ENCODE data around the gene TRABD.
"Not testable (repeated sequence)": the region's sequence is repeated elsewhere in the genome, so short reads cannot be mapped to it uniquely, and the experiment has no call there.

TRABD gene

DNA sequence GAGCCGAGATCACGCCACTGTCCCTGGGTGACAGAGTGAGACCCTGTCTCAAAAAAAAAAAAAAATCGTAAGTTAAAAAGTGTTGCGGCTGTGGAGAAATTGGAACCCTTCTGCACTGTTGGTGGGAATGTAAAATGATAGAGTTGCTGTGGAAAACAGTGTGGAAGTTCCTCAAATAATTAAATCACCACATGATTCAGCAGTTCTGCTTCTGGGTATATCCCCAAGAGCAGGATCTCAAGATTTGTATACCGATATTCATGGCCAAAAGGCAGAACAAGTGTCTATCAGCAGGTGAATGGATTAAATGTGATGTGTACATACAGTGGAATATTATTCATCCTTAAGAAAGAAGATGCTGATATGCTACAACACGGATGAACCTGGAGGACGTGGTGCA lies 18.9 kb downstream of the TRABD start:
- no peak for DNase-seq (ENCODE audit: low read depth)

DNA sequence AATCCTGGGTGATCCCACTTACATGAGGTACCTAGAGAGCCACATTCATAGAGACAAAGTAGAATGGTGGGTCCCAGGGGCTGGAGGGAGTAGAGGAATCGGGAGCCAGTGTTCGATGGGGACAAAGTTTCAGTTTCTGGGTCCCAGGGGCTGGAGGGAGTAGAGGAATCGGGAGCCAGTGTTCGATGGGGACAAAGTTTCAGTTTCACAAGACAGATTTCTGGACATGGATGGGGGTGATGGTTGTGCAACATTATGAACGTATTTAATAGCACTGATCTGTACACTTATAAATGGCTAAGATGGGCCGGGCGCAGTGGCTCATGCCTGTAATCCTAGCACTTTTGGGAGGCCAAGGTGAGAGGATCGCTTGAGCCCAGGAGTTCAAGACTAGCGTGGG lies 19.3 kb downstream of the TRABD start:
- not testable (repeated sequence) for DNase-seq (ENCODE audit: low read depth)

DNA sequence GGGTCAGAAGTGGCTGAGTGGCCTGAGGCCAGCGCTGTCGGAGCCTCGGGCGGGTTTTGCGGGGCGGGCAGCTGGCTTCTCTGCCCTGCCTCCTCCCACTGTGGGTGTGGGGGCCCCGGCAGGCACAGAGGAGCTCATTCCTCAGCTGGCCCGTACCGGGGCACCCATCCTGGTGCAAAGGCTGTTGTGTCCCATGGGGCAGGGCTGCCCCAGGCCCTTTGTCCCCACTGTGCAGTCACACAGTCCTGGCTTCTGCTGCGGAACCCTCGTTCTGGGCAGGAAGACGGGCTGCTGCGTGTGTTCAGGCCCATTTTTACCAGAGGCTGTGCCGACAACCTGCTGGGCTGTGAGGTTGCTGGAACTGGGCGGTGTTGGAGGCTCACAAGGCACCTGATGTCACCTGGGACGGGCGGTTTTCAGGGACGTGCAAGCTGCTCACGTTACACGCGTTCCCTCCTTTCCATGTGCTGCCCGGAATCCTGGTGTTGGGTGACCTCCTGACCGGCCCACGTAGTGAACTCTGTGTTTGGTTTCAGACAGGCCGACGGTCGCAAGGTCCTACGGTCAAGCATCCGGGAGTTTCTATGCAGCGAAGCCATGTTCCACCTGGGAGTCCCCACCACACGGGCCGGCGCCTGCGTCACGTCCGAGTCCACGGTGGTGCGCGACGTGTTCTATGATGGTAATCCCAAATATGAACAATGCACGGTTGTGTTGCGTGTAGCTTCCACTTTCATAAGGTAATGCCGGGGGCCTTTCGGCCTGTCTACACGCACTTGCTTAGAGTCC lies 20.3 kb downstream of the TRABD start:
- no peak for DNase-seq (ENCODE audit: low read depth)

DNA sequence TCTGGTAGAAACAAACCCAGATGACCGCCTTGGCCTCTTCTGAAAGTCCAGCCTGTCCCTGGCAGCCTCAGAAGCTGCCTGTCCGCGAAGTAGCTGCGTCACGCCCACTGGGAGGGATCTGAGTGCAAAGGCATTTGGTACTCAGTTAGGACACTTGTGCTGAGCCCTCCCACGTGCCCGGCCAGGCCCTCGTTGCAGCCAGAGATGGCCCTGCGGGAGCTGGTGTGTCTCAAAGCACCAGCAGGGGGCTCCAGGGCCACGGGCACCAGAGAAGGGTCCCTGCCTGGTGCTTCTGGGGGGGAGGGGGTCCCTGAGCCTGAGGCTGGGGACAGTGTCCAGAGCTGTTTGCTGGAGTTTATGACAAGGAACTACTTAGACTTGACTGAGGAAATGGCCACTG lies 20.9 kb downstream of the TRABD start:
- DNase-seq (ENCODE audit: low read depth) = no peak

DNA sequence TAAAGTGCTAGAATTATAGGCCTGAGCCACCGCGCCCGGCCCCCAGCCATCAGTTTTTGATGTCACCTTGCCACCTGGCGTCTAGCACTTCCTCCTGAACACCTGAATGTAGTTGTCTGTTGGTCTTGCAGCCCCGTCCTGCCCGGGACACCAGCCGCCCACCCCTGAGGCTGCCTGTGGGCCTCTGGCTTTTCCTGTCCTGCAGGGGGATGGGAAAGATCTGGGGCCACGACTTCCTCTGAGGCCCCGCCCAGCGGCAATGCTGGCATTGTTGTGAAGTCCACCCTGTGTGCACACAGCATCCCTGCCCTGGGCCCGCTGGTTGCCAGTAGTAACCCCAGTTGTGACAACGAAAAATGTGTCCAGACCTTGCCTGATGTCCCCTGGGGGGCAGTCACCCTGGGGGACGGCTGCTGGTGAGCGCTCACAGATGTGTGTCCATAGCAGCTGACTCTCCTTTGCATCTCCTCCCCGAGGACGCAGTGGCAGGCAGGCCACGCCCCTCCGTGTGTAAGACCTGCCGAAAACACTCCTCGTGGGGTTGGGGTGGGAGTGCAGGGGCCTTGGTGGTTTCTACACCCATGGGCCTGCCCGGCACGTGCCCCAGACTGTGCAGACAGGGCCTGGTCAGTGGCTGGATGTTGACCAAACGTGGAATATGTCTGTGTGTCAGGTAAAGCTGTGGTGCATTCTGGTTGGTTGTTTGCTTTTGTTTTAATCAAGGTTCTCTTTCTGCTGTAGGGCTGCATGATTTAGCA lies 21.8 kb downstream of the TRABD start:
- no peak for DNase-seq (ENCODE audit: low read depth)

DNA sequence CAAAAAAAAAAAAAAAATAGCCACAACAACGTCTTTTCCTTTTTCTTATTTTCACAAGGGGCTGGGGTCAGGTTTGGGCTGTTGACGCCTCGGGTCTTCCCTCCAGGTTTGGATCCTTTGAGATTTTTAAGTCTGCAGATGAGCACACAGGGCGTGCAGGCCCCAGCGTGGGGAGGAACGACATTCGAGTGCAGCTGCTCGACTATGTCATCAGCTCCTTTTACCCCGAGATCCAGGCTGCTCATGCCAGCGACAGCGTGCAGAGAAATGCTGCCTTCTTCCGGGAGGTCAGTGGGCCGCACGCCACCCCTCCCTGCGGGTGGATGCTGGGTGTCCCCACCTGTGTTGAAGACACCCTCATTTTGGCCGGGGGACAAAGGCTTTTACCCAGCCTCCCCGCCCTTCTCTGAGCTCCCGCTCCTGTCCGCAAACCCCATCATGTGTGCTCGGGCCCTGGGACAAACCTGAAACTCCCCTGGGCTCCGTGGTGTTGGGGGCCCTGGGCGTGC lies 22.8 kb downstream of the TRABD start:
- no peak for DNase-seq (ENCODE audit: low read depth)

DNA sequence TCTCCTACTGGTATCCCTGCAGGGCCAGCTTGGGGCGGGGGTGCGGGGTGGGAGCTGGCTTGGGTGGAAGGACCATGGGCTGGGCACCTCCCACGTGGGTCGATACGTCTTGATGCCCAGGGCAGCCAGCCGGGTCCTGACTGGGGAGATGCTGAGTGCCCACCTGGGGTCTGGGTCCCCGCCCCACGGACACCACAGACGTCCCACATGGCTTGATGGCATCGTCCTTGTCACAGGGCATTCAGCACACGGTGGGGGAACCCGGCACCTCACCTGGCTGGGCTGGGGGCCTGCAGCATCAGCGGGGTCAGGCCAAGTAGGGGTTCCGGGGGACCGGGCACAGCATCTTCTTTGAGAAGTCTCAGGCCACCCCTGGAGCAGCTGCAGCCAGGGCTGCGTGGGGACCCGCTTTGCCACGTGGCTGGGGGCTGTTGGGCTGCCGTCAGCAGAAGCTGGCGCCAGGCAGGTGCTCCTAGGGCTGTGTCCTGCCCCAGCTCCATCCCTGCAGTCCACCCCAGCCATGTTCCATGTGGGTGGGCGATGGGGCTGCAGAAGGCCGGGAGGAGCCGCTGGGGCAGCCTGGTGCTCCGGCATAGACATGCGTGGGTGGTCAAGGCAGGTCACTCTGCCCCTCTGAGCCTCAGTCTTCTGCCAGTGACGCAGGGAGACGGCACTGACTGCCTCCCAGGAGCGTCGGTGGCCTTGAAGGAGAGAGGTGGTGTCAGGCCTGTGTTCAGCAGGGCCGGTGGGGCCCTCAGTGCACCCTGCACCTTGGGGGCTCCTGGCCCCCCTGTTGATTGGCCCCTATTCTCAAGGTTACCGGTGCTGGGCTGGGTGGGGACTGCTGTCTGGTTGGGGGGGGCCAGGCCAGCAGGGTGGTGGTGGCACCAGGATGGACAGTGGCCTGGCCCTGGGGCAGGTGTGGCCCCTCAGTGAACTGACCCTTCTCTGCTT lies 23.5 kb downstream of the TRABD start:
- DNase-seq (ENCODE audit: low read depth) = no peak

DNA sequence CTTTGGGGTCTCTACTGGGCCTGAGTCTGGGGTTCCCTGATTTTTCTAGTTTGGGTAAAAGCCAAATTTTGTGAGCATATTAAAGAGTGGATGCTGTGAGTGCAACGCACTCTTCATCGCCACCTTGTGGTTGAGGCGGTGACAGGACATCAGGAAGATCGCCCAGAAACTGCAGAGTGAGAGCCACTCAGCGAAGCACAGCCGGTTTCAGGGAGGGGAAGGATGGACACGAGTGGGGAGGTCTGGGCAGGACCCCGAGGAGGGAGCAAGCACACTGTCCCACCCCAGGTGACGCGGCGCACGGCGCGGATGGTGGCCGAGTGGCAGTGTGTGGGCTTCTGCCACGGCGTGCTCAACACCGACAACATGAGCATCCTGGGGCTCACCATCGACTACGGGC lies 24.2 kb downstream of the TRABD start:
- DNase-seq (ENCODE audit: low read depth) = no peak

DNA sequence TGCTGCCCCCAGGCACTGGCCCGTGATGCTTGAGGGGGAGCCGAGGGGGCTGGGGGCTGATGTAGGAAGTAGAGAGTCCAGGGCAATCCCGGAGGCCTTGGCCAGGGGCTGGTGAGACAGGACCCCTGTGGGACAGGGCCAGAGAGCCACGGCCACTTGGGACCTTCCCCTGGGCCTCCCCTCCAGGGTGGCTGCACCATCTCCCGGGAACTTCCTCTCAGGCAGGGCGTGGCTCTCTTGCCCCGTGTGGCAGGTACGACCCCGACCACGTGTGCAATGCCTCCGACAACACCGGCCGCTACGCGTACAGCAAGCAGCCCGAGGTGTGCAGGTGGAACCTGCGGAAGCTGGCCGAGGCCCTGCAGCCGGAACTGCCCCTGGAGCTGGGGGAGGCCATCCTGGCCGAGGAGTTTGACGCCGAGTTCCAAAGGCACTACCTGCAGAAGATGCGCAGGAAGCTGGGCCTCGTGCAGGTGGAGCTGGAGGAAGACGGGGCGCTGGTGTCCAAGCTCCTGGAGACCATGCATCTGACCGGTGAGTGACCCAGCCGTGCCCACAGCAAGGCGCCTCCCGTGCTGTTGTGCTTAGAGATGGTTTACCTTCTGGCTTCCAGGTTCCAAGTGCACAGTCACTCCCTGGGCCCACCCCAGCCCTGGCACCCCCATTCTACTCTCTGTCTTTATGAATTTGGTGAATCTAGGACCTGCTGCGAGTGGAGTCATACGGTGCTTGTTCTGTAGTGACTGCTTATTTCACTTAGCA lies 24.8 kb downstream of the TRABD start:
- DNase-seq (ENCODE audit: low read depth) = no peak

DNA sequence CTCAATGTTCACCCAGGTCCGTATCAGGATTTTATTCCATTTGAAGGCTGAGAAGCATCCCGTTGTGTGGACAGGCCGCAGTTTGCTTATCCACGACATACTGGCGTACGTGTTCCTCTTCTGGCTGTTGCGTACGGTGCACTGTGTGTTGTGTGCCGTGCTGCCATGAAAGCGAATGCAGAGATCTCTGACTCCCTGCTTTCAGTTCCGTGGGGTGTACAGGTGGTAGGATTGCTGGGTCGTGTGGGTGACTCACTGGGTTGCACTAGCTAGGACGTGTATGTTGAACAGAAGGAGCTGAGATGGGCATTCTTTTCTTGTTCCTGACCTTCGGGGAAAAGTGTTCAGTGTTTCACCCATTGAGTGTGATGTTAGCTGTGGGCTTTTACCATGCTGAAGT lies 25.4 kb downstream of the TRABD start:
- no peak for DNase-seq (ENCODE audit: low read depth)

DNA sequence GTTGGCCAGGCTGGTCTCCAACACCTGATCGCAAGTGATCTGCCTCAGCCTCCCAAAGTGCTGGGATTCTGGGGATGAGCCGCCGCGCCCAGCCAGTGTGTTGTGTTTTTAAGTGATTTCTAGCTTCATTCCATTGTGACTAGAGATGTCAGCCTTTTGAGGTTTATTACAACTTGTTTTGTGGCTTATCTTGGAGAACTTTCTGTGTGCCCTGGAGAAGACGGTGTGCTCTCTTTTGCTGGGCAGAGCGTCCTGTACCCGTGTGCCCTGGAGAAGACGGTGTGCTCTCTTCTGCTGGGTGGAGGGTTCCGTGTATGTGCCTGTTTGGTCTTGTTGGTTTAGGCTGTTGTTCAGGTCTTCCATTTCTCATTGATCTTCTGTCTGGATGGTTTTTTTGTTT lies 27.6 kb downstream of the TRABD start:
- no peak for DNase-seq (ENCODE audit: low read depth)

DNA sequence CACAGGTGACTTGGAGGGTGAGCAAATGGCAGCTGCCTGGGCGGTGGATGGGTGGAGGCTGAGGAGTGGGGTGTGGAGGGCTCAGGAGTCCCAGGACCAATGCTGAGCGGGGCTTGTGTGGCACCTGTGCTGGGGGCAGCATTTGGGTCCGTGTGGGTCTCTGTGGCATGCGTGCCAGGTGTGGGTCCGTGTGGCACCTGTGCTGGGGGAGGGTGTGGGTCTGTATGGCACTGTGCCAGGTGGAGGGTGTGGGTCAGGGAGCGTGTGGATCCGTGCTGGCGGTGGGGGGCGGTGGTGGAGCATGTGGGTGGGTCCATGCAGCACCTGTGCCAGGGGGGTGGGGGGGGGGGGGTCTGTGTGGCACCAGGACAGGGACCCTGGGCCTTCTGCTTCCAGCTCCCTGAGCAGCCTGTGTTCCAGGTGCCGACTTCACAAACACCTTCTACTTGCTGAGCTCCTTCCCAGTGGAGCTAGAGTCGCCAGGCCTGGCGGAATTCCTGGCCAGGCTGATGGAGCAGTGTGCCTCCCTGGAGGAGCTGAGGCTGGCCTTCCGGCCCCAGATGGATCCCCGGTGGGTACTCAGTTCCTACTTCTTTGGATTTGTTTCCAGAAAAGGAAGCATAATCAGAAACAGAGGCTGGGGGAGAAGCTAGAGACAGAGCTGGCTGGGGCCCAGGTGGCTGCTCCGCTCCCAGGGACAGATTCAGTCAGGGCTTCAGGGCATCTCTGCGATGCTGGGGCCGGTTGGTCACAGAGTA lies 29.8 kb downstream of the TRABD start:
- no peak for DNase-seq (ENCODE audit: low read depth)

DNA sequence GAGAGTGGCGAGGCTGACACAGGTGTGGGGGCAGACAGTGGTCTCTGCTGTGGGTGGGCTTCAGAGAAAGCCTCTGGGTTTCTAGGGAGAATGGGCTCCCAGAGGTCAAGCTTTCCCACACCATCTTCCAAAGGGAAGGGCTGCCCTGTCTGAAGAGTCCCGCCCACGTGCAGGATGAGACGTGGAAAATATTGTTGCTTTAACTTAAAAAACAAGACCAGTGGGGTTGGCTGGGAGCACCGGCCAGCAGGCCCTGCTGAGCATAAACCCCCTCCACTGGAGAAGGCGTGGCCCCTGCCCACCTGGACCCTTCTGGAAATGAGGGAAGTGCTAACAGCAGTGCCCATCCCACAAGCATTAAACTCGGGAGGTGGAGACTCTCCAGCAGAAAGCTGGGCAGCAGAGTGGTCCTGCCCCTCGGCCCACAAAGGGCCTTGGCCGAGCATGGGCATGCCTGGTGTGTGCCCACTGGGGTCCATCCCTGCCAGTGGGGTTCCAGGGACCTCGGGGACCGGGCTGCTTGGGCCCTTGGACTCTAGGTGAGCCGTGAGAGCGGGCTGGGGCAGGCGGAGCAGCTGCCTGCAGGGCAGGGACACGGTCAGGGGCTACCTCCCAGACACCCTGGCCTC lies 30.5 kb downstream of the TRABD start:
- DNase-seq (ENCODE audit: low read depth) = no peak

DNA sequence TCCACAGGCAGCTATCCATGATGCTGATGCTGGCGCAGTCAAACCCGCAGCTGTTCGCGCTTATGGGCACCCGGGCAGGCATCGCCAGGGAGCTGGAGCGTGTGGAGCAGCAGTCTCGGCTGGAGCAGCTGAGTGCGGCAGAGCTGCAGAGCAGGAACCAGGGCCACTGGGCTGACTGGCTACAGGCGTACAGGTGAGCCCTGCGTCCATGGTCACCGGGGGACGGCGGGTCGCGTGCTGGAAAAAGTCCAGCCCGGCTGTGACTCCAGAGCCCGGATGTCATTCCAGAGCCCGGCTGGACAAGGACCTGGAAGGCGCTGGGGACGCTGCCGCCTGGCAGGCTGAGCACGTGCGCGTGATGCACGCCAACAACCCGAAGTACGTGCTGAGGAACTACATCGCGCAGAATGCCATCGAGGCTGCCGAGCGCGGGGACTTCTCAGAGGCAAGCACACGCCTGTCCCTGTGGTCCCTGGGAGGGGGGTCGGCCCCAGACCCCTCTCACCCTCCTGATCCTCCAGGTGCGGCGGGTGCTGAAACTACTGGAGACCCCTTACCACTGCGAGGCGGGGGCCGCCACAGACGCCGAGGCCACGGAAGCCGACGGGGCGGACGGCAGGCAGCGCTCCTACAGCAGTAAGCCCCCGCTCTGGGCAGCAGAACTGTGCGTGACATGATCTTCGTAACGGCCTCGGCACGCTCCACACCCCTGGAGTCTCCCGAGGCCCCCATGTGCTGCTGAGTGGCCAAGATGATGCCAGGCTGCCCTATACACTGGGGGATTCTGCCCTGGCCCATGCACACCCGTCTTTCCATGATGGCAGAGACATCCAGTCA lies 31.2 kb downstream of the TRABD start:
- DNase-seq (ENCODE audit: low read depth) = no peak

DNA sequence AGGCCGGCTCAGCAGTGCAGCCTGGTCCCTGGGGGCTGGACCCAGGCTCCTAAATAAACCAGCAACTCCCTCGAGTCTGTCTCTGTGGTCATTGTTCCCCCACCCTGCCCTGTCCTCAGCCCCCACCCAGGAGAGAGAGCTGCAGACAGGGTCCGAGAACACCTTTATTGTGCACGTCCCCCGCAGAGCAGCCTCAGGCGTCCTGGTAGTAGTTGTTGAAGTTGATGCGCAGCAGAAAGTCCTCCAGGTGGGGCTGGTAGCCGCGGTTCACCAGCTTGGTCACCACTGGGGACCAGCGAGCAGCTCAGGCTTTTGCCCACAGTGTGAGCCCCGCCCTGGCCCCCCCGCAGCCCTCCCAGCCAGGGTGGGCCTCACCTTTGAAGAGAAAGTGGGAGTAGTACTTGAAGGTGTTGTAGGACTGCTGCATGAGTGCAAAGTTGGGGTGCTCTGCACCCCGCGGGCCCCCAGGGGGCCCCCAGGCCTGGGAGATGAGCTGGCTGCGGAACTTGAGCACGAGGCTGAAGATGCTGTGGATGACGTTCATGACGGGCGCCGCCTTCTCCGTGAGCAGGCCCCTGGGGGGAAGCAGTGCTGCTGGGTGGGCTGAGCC lies 31.9 kb downstream of the TRABD start:
- no peak for DNase-seq (ENCODE audit: low read depth)

DNA sequence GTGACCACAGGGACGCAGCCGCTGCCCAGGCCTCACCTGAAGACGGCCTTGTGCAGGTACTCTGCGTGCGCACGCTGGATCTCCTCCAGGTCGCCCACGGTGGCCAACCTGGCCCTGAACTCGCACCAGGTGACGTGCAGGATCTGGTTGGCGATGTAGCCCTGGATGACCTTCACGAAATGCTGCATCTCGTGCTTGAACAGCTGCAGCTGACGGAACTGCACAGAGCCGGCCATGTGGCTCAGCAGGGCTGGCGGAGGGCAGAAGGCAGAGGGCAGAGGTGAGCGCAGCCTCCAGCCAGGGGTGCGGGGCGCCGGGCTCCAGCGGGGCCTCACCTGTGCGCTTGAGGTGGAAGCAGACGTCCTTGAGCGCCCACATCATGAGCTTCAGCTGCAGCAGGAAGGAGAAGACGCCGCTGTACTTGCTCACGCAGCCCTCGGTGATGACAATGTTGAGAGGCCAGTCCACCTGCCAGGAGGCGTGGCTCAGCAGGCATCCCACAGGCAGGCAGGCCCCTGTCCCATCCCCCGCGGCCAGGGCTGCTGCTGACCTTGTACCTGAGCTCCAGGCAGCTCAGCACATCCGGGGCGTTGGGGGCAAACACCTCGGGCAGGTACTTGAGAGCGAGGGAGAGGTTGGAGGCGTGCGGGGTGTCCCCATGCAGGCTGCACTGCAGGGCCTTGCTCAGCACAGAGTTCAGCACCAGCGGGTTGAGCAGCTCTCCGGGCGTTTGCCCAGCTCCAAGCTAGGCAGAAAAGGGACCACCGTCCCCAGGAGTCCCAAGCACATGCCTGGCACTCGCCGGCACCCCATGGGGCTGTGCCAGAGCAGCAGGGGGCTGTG lies 32.7 kb downstream of the TRABD start:
- no peak for DNase-seq (ENCODE audit: low read depth)

DNA sequence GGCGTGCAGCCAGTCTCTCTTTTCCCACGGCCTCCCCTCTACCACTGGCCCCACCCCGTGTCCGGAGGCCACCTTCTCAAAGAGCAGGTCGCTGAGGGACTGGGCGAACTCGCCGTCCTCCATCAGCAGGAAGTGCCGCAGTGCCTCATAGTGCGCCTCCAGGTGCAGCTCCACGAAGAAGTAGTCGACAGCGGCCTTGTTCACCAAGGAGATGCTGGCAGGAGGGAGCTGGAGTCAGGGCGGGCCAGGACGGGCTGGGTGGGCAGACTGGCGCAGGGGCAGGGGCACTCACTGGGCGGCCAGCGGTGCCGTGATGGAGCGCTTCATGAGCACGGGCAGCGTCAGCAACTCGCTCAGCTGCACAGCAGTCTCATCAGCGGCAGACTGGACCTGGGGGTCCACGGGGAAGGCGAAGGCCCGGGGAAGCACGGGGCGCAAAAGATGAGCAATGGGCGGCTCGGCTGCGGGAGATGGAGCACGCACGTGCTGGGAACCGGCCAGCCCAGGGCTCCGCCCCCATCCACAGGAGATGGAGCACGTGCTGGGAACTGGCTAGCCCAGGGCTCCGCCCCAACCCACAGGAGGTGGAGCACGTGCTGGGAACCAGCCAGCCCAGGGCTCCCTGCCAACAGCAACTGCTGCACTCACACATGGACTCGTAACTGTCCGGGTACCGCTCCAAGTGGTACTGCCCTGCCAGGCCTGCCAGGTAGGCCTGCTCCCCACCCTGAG lies 33.4 kb downstream of the TRABD start:
- DNase-seq (ENCODE audit: low read depth) = no peak
